GM19023 (cell line): ENCODE results near the gene HEY2.
"Not testable (repeated sequence)": the region's sequence is repeated elsewhere in the genome, so short reads cannot be mapped to it uniquely, and the experiment has no call there.

Experiments used
- ATAC-seq: cut with Tn5 transposase; IDR thresholded peaks from one replicate; pipeline ENCODE4 v1.9.1; 2021; ENCODE audit warnings: mild to moderate bottlenecking, moderate library complexity; ENCODE audit not compliant: unreplicated experiment

The HEY2 gene

GRCh38 chr6:125793863-125794262 is 44.4 kb downstream of the HEY2 start:
- ATAC-seq: no peak

GRCh38 chr6:125794342-125795137 is 45.1 kb downstream of the HEY2 start:
- no peak for ATAC-seq

GRCh38 chr6:125795301-125795700 is 45.9 kb downstream of the HEY2 start:
- ATAC-seq: no peak

GRCh38 chr6:125797120-125797885 is 47.9 kb downstream of the HEY2 start:
- no peak for ATAC-seq

GRCh38 chr6:125797886-125798444 is 48.5 kb downstream of the HEY2 start:
- ATAC-seq: no peak

- ATAC-seq: peak; percentile 86
These were observed 49.5 kb downstream of the HEY2 start for GRCh38 chr6:125798734-125799508.

- no peak for ATAC-seq
These were observed 53.0 kb downstream of the HEY2 start for GRCh38 chr6:125802383-125802782.

- ATAC-seq: no peak
These were observed 53.5 kb downstream of the HEY2 start for GRCh38 chr6:125802943-125803377.

GRCh38 chr6:125804264-125804663 is 54.8 kb downstream of the HEY2 start:
- peak; percentile 52 for ATAC-seq

- ATAC-seq: not testable (repeated sequence)
These were observed 55.5 kb downstream of the HEY2 start for GRCh38 chr6:125804866-125805425.

- no peak for ATAC-seq
These were observed 57.4 kb downstream of the HEY2 start for GRCh38 chr6:125806813-125807212.

GRCh38 chr6:125807293-125807692 is 57.9 kb downstream of the HEY2 start:
- peak; percentile 31 for ATAC-seq

- ATAC-seq: no peak
These were observed 58.6 kb downstream of the HEY2 start for GRCh38 chr6:125808060-125808459.

GRCh38 chr6:125808591-125808990 is 59.2 kb downstream of the HEY2 start:
- ATAC-seq: no peak

- ATAC-seq: no peak
These were observed 60.2 kb downstream of the HEY2 start for GRCh38 chr6:125809570-125810170.

GRCh38 chr6:125810445-125810844 is 61.0 kb downstream of the HEY2 start:
- no peak for ATAC-seq
